B cell (primary cell): Measurements from ENCODE around the gene THADA. TPM values are rescaled to one million over a fixed set of nuclear protein-coding genes. Genes with fewer than 3 reads are reported as not detected.

Experiments
- ATAC-seq: fragments of 200-7000 bp; cut with Tn5 transposase; one replicate; pipeline ENCODE4 v1.10.0; 2021; ENCODE audit warnings: low read depth, mild to moderate bottlenecking, moderate number of reproducible peaks, moderate library complexity
- CTCF ChIA-PET: fragments of 350-600 bp; sonication (Branson Sonifier 250); formaldehyde crosslinking; loops from one replicate; lab custom pipeline; 2021; ENCODE audit warnings: antibody characterized with exemption, inconsistent platforms; lab: Charles Lee
- POLR2A ChIA-PET: fragments of 350-600 bp; sonication (Branson Sonifier 250); formaldehyde crosslinking; loops from one replicate; lab custom pipeline; 2021; ENCODE audit warnings: antibody characterized with exemption; lab: Charles Lee
- DNase-seq: peaks from one replicate; pipeline ENCODE4 v3.0.0; 2013
- H2AFZ ChIP-seq: 2 replicates; pipeline ENCODE4 v1.6.1; 2012; ENCODE audit warnings: mild to moderate bottlenecking, low read depth, low read length; ENCODE audit not compliant: insufficient read depth, poor library complexity, severe bottlenecking
- H3K27ac ChIP-seq, 2 donors: 1 replicate in 1 of 2; 2 replicates in 1 of 2; pipeline ENCODE4 v1.5.1; 2012 to 2013; ENCODE audit warnings: low read length in 2 of 2, mild to moderate bottlenecking in 2 of 2, moderate library complexity in 1 of 2
- H3K27me3 ChIP-seq, 4 experiments: fragments of 200-600 bp in 1 of 4; sonication (generic) in 1 of 4; replicated peaks in 1 of 4; 1 replicate in 2 of 4; 2 replicates in 2 of 4; pipeline versions ENCODE4 v1.6.1 to v1.7.0; 2013 to 2016; ENCODE audit warnings: low read length in 3 of 4, mild to moderate bottlenecking in 2 of 4, mixed read lengths in 1 of 4, moderate library complexity in 1 of 4; ENCODE audit not compliant: insufficient read depth in 4 of 4, control insufficient read depth in 3 of 4; ENCODE audit errors: control extremely low read depth in 1 of 4
- H3K36me3 ChIP-seq, 2 experiments: replicated peaks in 1 of 2; 1 replicate in 1 of 2; 2 replicates in 1 of 2; pipeline versions ENCODE4 v1.6.1 to v1.7.1; 2013; ENCODE audit warnings: low read length in 1 of 2; ENCODE audit not compliant: insufficient read depth in 2 of 2, control insufficient read depth in 1 of 2; ENCODE audit errors: control extremely low read depth in 1 of 2, extremely low read depth in 1 of 2
- H3K4me1 ChIP-seq, 2 donors: fragments of 200-600 bp in 1 of 2; sonication (generic) in 1 of 2; 1 replicate in 1 of 2; 2 replicates in 1 of 2; pipeline versions ENCODE4 v1.5.1 to v1.6.1; 2013 to 2017; ENCODE audit warnings: low read length in 2 of 2; ENCODE audit not compliant: control insufficient read depth in 2 of 2, insufficient read depth in 2 of 2
- H3K4me2 ChIP-seq: replicated peaks from 2 replicates; pipeline ENCODE3; 2012; ENCODE audit warnings: mild to moderate bottlenecking, low read depth, low read length; ENCODE audit not compliant: poor library complexity, severe bottlenecking
- H3K4me3 ChIP-seq, 5 experiments: fragments of 200-600 bp in 1 of 5; sonication (generic) in 1 of 5; 1 replicate in 3 of 5; 2 replicates in 2 of 5; pipeline versions ENCODE4 v1.5.1 to v1.7.0; 2011 to 2016; ENCODE audit warnings: low read length in 4 of 5, mild to moderate bottlenecking in 4 of 5, low read depth in 2 of 5, control low read depth in 1 of 5, moderate library complexity in 1 of 5; ENCODE audit not compliant: insufficient read depth in 1 of 5; ENCODE audit errors: control extremely low read depth in 1 of 5, extremely low read depth in 1 of 5
- H3K79me2 ChIP-seq: fragments of 200-600 bp; sonication (generic); one replicate; pipeline ENCODE4 v1.6.0; 2016; ENCODE audit warnings: low read length; ENCODE audit not compliant: control insufficient read depth, insufficient read depth
- H3K9ac ChIP-seq: fragments of 200-600 bp; sonication (generic); 2 replicates; pipeline ENCODE4 v1.6.1; 2017; ENCODE audit warnings: mild to moderate bottlenecking, low read length, moderate library complexity
- H3K9me3 ChIP-seq, 3 donors: one replicate each; pipeline versions ENCODE4 v1.6.1 to v1.7.1; 2013; ENCODE audit warnings: low read length in 2 of 3; ENCODE audit not compliant: control insufficient read depth in 2 of 3, insufficient read depth in 1 of 3; ENCODE audit errors: control extremely low read depth in 1 of 3
- H4K20me1 ChIP-seq: 2 replicates; pipeline ENCODE4 v1.6.0; 2012; ENCODE audit warnings: mild to moderate bottlenecking, low read length; ENCODE audit not compliant: insufficient read depth, control insufficient read depth, poor library complexity, severe bottlenecking
- H3K27ac Mint-ChIP-seq: one replicate; pipeline ENCODE4 v1.8.0; 2021; ENCODE audit warnings: mixed read lengths
- H3K27me3 Mint-ChIP-seq: one replicate; pipeline ENCODE4 v1.8.0; 2021; ENCODE audit warnings: mixed read lengths
- H3K4me1 Mint-ChIP-seq: one replicate; pipeline ENCODE4 v1.8.0; 2021; ENCODE audit warnings: mixed read lengths
- H3K4me3 Mint-ChIP-seq: one replicate; pipeline ENCODE4 v1.8.0; 2021; ENCODE audit warnings: mixed read lengths
- H3K9me3 Mint-ChIP-seq: one replicate; pipeline ENCODE4 v1.8.0; 2022; ENCODE audit warnings: mixed read lengths; ENCODE audit not compliant: insufficient read depth
- CTCF ChIP-seq: fragments of 200-600 bp; IDR thresholded peaks from one replicate; pipeline ENCODE4 v1.8.0; 2022; ENCODE audit warnings: antibody characterized with exemption, mild to moderate bottlenecking
- EZH2 ChIP-seq: IDR thresholded peaks from 2 replicates; pipeline ENCODE4 v1.6.1; 2012; ENCODE audit warnings: borderline replicate concordance, low read depth, mild to moderate bottlenecking, moderate library complexity, low read length; ENCODE audit not compliant: insufficient read depth, poor library complexity, severe bottlenecking
- WGBS: methylation state at CpG from one replicate; pipeline ENCODE4 v1.1.5; 2013; ENCODE audit warnings: missing lambda C conversion rate; ENCODE audit not compliant: insufficient coverage; 5-methylcytosine and 5-hydroxymethylcytosine counted together
- intact Hi-C: fragments of 100-400 bp; cut with micrococcal nuclease; formaldehyde crosslinking; loops from one replicate; pipeline ENCODE4 v1.10.0; 2022
- polyA plus RNA-seq: library from polyadenylated mRNA; depleted of rRNA; stranded (reverse); fragments of >200 nt; gene quantifications from 2 replicates; pipeline ENCODE4 v1.2.3, GENCODE V29; 2012
- total RNA-seq, 2 donors: library from RNA; stranded (reverse); fragments of 120-200 nt in 1 of 2; gene quantifications; 1 replicate in 1 of 2; 2 replicates in 1 of 2; pipeline versions ENCODE4 v1.2.3 to v1.2.4, GENCODE V29; 2013 to 2022

THADA gene
- total and polyA plus RNA-seq, 2 donors (not counting 1 experiment from before 2014, with no cell fraction given) = 17.6 to 48.5 TPM

DNA sequence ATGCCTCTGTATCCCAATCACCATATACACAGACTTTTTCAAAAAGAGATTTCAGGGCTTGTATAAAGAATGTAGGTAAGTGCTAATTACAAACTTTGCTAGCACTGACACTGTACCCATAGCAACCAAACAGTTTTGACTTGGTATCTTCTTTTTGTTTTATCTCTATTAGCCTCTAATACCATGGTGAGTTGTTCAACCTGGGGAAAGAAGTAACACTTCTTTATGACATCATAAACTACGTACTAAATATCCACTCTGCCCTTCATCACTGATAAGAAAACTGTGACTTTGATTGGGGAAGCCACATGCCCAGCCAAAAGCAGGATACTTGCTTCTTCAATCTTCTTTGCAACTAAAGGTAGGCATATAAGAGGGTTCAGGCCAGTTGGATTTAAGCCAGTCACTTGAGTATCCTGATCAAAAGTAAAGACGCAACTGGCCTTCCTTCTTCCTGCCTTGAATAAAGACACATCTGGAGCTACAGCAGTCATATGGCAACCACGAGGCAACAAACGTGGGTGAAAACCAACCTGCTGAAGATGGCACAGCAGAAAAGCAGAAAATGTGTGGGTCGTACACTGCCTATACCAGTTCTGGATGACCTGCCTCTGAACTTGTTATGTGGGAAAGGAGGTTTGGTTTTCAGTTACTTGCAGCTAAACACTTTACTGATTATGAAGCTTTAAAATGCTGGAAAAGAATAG lies 16.4 kb downstream of the THADA start:
- H3K27ac Mint-ChIP-seq = no peak overlapping the region
- POLR2A ChIA-PET = interaction anchor here (0.8 kb wide), 1 partner anchor 16 kb away, joined by 4 read pairs; the partner anchor contains the start of gene THADA
- Histone ChIP-seq H2AFZ (no peak overlapping the region), H4K20me1 (no peaks in the 10 kb centered on the region), H3K9me3 (no peaks in the 10 kb centered on the region), H3K9ac (no peak overlapping the region), H3K36me3 (peaks cover 0 to 69% of the 10 kb centered on the region in 2 experiments), H3K4me3 (no peak overlapping the region), H3K27me3 (no peaks in the 10 kb centered on the region), H3K4me2 (no peak overlapping the region), H3K79me2 (no peaks in the 10 kb centered on the region), H3K27ac (no peak overlapping the region), H3K4me1 (no peaks in the 10 kb centered on the region)
- no peaks in the 10 kb centered on the region for H3K27me3 Mint-ChIP-seq
- intact Hi-C loops = no loop called here
- TF ChIP-seq EZH2 (no peak), CTCF (no peak)
- no peaks in the 10 kb centered on the region for H3K4me1 Mint-ChIP-seq
- DNase-seq (no peak), ATAC-seq (no peak)
- no peak overlapping the region for H3K4me3 Mint-ChIP-seq
- WGBS = 95% methylated on average over 4 of the region's 5 CpGs
- no peaks in the 10 kb centered on the region for H3K9me3 Mint-ChIP-seq
- CTCF ChIA-PET = interaction anchor here (1.1 to 3.8 kb wide), 6 partner anchors 12 to 720 kb away, joined by 3 to 33 read pairs (median 8); no protein-coding TSS in a partner anchor
